GM13977 (cell line): ENCODE measurements around the gene ARHGAP10.
A peak's percentile ranks its signal among the peaks of the same experiment; 100 is the strongest.

Experiments used
- DNase-seq: peaks from one replicate; pipeline ENCODE4 v3.0.0; 2012; ENCODE audit warnings: low spot score
- CTCF ChIP-seq: IDR thresholded peaks from 2 replicates; pipeline ENCODE4 v1.5.1; 2012; ENCODE audit warnings: mild to moderate bottlenecking, control low read depth; ENCODE audit not compliant: insufficient read depth; ENCODE audit errors: extremely low read depth, missing control alignments
- in situ Hi-C: fragments of 300-500 bp; cut with MboI; formaldehyde crosslinking; loops from one replicate; pipeline ENCODE4 v1.12.0; 2022; ENCODE audit warnings: low sequenced_read_pairs, low pct_unique_long_range_greater_than_20kb, mixed read lengths, inconsistent platforms; ENCODE audit not compliant: unreplicated experiment

ARHGAP10 gene

GRCh38 chr4:147844781-147845180 lies 112.9 kb downstream of the ARHGAP10 start:
- no peak for TF ChIP-seq CTCF
- in situ Hi-C loops: no loop called here
- no peak for DNase-seq

- DNase-seq: peak; percentile 52
- in situ Hi-C loops: no loop called here
- no peak for TF ChIP-seq CTCF
These were observed 114.6 kb downstream of the ARHGAP10 start for GRCh38 chr4:147846318-147847155.

- DNase-seq: no peak
- TF ChIP-seq CTCF: no peak
- in situ Hi-C loops: no loop called here
These were observed 116.1 kb downstream of the ARHGAP10 start for GRCh38 chr4:147847751-147848590.

GRCh38 chr4:147848634-147849033 lies 116.7 kb downstream of the ARHGAP10 start:
- in situ Hi-C loops: no loop called here
- TF ChIP-seq CTCF: no peak
- no peak for DNase-seq

- DNase-seq: no peak
- in situ Hi-C loops: no loop called here
- no peak for TF ChIP-seq CTCF
These were observed 119.2 kb downstream of the ARHGAP10 start for GRCh38 chr4:147851135-147851534.

GRCh38 chr4:147853706-147854105 lies 121.8 kb downstream of the ARHGAP10 start:
- in situ Hi-C loops: no loop called here

More at GRCh38 chr4:147853706-147854105, 121.8 kb downstream of the ARHGAP10 start:
- DNase-seq: no peak
- no peak for TF ChIP-seq CTCF
